H4 (cell line): ENCODE measurements around the gene SORCS2. TPM values are rescaled to one million over a fixed set of nuclear protein-coding genes. Genes with fewer than 3 reads are reported as not detected.

Source experiments
- DNase-seq: peaks from one replicate; pipeline ENCODE4 v3.0.0-alpha.2; 2015; ENCODE audit warnings: low spot score
- total RNA-seq: library from RNA; depleted of rRNA; stranded (reverse); fragments of >200 nt; shearing (Covaris generic); gene quantifications from 2 replicates; pipeline ENCODE4 v1.2.3, GENCODE V29; 2014

The SORCS2 gene
- total RNA-seq, 1 experiment from 2014 or later: 0.02 TPM

DNA sequence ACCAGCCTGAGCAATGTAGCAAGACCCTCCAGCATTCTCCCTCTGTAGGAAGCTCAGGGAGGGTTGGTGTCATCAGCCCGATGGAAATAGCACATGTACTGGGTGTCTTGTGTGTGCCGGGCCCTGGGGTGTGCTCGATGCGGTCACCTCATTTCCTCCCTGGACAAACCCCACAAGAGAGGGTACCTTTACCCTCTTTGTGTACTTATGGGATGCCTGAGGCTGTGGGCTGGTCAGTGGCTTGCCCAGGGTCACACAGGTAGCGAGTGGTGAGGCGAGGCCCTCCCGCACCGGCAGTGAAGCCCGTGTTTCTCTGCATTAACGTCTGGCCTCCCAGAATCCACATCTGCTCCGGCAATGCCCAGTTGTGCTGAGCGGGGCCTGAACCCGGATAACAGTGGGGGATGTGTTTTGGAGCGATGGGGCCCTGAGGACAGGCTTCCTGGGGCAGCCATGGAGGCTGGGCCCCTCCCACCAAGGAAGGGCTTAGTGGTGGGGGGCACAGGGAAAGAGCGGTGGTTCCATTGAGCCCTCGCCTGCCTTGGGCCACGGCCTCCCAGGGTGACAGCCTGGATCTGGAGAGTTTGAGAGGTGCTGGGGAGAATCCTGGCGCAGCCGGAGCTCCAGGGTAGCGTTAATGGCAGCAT lies 234.3 kb downstream of the SORCS2 start:
- DNase-seq: no peak

DNA sequence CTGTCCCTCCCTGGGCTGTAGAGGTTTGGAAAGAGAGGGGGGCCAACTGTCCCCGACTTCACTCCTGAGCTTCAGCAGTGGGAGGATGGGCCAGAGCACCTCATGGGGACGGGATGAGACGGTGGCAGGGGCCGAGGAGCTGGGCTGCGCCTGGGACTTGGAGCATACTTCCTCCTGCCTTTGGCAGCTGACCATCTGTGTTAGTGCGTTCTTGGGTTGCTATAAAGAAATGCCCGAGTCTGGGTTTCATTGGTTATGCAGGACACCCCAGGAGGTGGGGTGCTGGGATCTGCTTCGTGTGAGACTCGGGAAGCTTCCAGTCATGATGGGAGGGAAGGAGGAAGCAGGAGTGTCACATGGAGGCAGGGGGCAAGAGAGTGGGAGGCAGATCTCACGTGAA lies 235.0 kb downstream of the SORCS2 start:
- no peak for DNase-seq

DNA sequence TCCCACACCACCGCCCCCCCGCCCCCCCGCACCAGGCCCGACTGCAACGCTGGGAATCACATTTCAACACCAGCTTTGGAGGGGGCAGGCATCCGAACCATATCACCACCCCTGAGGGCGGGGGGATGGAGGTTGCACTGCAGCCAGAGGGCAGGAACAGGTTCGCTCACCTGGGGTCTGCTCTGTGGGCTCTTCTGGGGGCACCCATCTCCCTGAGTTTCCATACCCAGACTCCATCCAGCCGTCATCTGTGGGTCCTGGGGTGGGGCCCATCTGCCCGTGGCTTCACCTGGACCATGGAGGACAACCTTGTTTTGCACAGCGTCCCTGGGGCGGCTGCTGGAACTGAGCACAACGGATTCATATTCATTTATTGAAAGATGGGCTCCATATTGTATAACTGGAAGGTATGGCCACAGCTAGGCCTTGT lies 235.5 kb downstream of the SORCS2 start:
- DNase-seq: no peak

DNA sequence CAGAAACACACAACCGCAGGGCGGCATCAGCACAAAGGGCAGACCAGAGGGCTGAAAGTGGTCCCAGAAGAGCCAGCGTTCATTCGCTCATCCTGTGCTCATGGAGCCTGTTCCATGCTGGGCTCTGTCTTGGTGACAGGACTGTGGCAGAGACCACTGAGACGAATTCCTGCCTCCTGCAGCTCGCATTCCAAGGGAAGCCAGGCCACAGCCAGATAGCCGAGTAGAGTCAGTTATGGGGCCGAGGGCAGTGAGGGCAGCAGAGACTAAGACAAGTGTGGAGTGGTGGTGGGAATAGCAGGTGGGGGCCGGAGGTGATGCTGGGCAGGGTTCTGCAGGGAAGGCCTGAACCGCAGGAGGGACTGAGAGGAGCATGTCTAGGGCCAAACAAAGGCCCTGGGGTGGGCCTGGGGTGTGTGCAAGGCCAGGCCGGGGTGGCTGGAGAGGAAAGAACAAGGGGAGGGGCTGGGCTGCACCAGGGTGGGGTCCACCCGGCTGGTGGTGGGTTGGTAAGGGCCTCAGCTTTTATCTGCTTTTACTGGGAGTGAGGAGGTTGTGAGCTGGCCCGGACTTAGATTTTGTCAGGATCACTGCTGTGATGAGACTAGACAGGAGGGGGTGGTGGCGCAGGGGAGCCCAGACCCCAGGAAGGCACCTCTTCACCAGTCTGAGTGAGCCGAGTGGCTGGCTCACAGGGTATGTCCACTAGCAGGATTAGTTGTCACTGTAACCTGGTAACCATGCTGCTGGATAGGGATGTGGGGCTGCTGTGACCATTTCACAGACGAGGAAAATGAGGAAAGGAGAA lies 236.1 kb downstream of the SORCS2 start:
- DNase-seq: no peak

DNA sequence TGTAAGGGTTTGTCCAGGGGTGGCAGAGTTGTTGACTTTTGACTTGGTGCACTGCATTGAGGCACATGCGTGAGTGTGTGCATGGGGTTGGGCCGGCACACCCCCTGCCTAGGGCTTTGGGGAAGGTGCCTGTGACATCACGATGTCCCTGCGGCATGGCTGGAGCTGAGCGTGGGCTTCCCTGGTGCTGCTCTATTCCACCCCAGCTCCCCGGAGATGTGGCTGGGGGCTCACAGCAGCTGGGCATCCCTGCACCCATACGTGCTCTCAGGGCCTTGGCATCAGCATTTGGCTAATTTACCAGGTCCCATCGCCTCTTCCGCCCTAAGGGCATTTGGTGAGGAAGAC lies 236.7 kb downstream of the SORCS2 start:
- DNase-seq: no peak

DNA sequence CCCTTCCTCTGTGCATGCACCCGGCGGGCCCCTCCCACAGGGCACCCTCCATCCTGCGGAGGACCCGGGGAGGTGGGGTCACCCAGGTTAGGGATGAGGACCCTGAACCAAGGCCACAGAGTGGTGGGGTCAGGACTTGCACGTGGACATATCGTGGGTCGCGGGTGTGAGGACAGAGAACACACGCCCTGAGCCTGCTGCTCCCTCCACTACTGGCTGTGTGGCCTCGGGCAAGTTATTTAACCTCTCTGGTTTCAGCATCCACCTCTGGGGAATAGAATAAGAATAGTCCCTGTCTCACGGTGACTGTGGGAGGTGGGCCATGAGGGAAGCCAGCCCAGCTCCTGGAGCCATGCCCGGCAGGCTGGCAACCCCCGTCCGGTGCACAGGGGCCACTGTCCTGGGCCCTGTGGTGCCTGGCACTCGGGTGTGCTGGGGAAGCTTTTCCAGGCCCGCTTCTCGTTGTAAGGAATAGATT lies 237.3 kb downstream of the SORCS2 start:
- DNase-seq: no peak

DNA sequence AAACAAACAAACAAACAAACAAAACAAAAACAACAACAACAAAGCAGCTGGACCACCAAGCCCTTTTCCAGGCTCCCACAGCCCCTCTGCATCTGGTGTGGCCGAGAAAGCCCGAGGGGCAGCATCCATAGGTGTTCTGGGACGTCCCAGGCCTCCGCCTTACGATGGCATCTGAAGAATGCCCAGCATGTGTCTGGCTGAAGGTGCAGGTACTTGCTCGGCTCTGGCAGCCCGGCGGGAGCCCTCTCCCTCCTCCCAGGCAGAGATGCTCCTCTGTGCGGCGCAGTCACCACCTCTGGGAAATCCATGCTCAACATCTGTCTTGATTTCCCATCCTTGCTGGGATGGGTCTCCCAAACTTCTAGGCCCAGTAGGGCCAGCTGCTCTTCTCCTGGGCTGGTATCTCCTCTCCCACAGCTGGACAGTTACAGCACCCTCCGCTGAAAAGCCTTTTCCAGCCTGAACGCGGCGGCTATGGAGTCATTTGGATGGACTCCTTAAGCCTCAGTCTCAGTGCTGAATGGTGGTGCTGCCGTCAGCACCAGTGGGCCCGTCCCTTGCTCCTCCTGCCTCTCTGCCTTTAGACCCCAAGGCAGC lies 238.1 kb downstream of the SORCS2 start:
- no peak for DNase-seq

DNA sequence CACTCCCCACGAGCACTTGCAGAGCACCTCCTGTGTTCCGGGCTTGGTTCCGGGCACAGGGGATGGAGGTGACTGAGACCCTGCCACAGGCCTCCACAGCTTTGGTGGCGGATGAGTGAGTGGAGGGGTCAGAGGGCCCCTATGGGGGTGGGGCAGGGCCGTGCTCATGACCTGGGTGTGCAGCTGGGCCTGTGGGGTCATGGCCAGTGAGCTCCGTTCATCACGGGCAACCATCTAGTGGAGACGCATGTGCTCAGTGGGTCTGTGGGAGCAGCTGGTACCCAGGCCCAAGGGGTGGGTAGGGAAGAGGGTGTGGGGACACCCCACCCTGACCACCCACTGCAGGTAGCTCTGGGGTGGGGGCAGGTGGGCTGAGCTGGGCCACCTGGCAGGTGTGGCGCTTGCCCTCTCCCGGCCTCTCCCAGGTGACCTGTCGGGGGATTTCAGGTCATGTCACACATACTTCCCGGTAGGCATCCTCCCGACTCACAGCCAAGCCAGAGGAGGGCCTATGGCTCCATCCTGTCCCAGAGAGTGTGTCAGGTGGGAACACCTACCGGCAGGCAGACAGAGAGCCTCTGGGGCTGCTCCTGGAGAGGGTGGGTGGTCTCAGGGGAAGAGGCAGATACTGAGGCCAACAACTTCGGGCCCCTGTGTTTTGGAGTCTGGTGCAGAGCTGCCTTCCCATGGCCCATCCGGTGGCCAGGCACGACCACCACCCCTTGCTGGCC lies 238.8 kb downstream of the SORCS2 start:
- DNase-seq: no peak

DNA sequence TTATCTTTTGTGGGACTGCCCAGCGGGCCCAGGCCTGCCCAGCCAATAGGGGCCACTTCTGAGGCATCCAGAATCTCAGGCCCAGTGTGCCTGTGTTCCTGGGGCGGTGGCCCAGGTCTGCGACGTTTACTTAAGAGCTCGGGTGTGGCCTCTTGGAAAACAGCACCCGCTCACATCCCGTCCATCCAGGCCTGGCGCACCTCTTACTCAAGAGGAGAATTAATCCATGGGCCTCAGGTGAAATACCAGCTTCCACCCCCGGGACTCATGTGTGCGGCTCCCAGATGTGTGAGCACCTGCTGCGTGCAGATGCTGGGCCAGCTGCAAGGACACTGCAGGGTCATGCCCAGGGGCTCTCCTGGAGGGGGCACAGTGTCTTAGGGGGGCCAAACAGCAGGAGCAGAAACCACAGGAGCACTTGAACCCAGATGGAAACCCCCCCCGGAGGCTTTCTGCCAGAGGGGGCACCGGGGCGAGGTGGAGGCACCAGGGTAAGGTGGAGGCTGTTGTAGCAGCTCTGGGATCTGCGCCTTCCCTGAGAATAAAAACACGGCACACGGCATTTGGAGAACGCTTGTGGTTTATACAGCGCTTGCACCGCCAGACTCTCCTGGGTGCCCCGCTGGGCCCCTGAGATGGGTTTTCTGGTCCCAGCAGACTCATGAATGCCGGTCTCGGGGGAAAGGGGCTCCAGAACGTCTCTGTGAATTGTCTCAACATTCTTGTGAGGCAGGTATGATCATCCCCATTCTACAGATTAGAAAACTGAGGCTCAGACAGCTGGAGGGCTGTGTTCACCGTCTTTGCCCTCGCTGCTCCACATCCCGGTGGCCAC lies 239.6 kb downstream of the SORCS2 start:
- DNase-seq: no peak

DNA sequence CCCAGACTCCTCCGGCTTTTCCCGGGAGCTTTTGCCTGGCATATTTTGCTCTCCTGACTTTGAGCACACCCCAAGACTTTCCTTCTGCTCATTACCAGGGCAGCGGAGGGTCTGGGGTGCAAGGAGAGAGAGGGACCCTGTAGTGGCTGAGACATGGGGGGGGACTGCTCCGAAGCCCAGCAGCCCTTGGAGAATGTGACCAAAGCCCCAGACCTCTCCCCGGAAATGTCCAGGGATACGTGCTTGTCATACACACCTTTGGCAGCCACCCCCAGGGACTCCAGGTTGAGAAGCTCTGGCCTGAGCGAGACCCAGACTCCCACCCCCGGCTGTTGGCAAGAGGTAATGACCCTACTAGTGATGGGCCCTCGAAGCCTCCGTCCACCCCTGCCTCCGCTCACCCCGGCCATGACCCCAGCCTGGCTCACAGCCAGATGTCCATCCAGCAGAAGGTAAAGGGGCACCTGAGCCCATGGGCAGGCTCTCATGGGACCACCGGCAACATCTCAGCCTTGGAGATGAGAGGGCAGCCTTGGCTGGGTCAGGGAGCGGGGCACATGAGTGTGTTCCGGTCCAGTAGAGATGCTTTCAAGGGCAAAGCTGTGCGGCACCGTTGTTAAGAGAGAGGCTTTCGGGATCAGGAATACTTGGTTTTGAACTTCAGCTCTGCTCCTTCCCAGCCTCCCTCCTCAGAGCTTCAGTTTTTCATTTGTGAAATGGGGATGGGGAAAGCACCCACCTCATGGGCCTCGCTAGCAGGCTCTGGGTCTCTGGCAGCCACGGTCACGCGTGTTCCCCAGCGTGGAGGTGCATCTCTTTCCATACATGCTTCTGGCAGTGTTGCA lies 240.4 kb downstream of the SORCS2 start:
- no peak for DNase-seq

DNA sequence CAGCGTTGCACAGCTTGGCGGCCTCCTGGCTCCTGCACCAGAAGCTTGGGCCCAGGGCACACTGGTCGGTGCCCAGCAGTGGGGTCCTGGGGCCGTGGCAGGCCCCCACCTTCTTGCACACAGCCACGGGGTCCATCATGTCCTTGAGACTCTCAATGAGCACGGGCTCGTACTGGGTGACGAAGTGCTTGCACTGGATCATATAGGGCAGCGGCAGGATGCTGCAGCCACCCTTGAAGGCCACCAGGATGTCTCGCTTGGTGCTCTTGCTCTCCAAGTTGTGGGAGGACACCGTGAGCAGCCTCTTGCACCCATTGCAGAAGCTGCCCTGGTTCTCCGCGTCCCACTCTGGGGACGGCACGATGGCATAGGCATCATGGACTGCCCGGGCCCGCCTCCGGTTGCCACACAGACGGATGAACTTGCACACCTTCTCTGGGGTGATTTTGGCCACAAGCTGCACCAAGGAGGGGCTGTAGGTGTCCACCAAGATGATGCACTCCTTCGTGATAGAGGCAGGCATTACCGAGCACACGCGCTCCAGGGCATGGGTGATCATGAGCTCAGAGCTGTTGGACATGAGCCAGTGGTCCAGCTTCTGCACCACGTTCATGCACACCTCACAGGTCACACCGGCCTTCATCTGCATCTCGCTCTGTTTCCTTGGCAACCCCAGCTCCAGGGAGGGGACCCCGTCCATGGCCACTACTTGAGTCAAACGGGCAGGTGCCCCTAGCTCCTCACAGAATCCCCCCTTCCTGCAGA lies 241.2 kb downstream of the SORCS2 start:
- DNase-seq: no peak

DNA sequence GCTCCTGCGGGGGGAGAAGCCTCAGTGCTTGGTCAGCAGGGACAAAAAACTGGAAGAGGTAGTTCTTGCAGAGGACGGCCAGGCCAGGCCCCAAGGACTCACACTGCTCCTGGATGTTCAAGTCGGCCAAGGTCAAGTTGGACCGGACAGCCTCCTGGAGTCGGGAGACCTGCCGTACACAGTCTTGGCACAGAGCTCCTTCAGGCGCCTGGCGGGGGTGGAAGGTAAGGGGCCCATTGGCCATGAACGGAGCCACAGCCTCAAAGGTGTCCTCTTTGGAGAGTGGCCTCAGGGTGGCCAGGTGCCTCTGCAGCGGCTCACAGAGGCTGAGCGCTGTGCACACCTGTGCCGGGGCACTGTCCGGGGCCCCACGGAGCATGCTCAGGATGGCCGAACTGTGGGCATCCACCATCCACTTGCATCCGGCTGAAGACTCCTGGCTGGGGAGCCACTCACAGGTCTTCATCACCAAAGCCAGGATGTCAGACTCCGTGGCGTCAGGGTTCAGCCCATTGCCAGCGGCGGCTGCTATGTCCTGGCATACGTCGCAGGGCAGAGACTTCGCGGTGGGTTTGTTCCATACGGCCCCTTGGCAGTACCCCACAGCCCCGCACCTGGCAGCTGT lies 241.9 kb downstream of the SORCS2 start:
- DNase-seq: no peak

DNA sequence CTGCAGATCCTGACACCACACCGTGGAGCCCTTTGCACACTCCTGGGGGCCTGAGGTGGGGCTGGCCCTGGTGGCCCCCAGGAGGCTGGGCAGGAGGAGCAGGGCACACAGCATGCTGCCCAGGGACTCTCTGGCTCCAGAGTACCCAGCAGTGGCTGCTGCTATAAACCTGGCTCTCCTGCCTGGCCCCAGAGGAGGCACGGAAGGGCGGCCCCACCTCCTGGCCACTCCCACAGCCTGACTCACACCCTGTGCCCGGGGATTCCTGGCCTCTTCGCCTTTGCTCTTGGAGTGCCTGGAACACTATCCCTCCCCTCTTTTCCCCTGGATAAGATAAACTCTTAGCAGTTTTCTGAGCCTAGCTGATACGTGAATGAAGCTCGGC lies 242.4 kb downstream of the SORCS2 start, which contains the start of gene PSAPL1:
Gene PSAPL1, minus strand, starts transcription at position 165 of the 385 bp plus-strand sequence. Its CDS starts 51 bp downstream, at position 114.
- DNase-seq: peak; percentile 49

DNA sequence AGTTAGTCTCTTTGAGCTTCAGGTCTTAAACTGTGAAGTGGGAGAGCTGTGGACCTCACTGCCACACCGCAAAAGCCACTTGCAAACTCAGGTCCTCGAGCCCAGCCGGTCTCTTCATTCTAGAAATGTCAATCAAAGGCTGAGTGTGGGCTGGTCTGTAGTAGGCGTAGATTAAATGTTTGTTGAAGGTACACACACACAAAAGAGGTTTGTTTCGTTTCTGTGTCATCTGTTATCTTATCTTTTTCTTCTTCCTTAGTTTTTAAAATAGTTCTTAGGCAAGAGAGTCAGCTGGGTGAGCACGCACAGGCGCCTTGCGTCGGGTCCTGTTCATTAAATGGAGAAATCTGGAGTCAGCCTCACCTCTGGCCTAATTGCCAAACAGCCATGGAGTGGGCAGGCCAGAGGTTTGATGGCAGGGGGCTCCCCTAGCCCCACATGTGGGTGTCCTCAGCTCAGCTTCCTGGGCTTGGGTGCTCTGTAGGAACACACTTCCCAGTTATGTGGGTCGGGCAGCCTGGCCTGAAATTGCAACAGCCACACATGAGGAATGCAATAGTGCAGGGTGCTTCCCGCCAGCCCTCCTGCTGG lies 243.2 kb downstream of the SORCS2 start:
- DNase-seq: no peak

DNA sequence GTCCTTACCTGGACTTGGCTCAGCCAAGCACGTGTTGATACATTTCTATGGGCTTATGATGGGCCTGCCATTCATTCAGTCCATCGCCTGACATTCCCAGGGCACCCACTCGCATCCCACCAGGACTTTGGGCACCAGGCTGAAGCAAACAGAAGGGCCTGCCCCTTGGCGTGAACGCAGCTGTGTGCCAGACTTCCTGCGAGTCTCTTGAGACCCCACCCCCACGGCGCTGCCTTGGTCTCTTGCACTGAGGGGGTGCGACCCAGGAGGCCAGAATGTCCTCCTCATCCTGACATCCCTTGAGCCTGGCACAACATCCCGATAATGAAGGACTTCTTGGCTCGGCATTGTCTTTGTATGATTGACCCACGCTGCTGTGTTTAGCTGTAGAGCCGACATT lies 243.9 kb downstream of the SORCS2 start:
- DNase-seq: no peak

DNA sequence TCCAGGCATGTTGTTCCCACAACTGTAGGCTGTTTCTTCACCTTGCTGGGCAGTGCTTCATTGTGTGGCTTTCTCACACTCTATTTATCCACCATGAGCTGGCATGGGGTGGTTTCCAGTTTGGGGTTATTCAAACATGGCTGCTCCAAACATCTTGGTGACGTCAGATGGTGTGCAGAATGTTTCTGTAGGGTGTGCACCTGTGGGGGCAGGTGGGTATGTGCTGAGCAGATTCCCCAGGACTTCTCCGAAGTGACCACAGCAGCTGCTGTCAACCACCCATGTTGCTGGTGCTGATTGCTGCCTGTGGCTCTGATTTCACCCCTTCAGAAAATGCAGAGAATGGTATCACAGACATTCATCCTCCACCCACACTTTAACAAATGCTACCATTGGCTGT lies 247.4 kb downstream of the SORCS2 start:
- DNase-seq: no peak

DNA sequence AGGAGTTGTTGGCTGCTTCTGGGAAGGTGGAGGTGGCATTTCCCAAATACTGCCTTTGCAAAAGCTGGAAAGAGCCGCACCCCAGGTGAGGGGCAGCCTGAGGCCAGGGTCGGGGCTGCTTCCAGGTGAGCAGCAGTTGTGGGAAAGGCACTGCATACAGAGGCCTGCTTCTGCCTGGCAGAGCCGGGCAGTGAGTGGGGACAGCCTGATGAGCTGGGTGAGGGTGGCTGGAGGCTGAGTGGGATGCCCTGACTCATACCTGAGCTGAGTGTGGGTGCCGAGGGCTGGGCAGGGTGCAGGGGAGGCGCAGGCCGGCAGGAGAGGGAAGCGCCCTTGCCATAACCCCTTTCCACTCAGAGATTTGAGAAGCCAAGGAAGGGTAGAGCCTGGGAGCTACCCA lies 248.9 kb downstream of the SORCS2 start:
- no peak for DNase-seq

DNA sequence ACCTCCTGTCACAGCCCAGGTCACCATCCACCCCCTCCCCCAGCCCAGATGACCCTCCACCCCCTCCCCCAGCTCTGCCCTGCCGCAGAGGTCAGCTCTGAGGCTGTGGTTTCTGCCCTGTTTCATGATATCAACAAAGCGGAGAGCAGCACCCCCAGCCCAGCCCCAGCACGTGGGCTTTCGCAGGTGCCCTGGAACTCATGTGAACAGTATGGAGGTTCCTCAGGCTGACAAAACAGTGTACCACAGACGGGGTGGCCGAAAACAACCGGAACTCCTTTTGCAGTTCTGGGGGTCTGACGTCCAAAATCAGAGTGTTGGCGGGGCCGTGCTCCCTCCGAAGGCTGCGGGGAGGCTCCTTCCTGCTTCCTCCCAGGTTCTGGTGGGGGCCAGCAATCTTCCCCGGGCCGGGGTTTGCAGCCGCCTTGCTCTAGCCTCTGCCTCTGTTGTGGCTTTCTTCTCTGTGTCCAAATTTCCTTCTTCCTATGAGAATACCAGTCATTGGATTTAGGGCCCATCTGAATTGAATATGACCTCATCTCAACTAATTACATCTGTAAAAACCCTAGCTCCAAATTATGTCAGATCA lies 250.3 kb downstream of the SORCS2 start:
- DNase-seq: no peak
